ENCODE results near the gene ENPP7.

Gene ENPP7

DNA sequence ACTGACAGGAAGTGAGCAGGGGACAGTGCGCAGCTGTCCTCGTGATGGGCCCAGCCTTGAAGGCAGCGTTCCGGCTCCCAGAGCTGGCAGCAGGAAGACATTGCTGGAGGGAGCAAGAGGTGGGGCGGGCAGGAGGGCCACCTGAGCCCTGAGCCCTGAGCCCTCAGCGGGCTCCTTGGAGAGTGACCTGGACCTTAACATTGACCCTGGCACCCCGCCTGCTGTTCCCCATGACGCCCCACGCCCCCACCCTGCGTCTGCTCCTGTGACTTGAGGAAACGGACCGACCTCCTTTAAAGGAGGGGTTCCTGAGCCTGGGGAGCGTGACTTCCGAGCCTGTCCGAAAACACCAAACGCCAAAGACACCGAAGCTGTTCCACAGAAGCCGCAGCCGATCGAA lies 25.1 kb upstream of the ENPP7 start:
- DNase-seq: no peak

DNA sequence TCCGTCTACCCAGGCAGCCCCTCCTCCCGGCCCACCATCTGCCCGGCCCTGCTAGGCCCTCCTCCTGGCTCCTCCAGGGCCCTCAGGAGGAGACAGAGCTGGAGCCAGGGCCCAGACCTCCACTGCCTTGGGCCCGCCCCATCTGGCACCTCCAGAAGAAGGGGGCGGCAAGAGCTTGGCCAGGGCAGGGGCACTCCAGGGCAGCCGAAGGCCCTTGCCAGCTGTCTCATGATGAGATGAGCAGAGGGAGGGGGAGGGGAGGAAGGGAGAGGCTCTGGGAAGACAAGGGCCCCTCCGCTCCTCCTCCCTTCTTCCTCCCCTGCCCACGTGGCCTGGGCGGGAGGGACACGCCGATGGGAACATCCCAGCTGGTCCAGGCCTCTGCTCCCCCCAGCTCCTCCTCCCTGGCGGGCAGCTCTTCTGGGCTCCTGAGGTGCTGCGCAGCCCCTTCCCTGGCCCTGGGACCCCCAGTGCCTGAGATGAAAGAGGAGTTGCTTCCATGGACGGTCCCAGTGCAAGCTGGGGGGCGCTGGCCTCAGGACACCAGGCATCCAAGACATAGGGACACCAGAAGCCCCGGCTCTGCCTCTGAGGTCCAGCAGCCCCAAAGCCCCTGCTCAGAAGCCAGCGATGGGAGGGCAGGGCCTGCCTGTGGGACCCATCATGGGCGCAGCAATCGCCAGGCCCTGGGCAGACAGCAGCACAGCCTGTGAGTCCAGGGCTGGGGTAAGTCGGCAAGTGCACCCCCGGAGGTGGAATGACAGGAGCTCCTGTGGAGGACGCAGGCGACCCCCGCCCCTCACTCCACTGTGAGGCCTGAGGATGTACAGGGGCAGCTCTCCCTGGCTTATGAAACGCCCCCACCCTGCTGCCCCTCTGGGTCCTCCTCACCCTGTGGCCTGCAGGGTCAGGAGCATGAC lies 23.6 kb upstream of the ENPP7 start:
- no peak for DNase-seq

DNA sequence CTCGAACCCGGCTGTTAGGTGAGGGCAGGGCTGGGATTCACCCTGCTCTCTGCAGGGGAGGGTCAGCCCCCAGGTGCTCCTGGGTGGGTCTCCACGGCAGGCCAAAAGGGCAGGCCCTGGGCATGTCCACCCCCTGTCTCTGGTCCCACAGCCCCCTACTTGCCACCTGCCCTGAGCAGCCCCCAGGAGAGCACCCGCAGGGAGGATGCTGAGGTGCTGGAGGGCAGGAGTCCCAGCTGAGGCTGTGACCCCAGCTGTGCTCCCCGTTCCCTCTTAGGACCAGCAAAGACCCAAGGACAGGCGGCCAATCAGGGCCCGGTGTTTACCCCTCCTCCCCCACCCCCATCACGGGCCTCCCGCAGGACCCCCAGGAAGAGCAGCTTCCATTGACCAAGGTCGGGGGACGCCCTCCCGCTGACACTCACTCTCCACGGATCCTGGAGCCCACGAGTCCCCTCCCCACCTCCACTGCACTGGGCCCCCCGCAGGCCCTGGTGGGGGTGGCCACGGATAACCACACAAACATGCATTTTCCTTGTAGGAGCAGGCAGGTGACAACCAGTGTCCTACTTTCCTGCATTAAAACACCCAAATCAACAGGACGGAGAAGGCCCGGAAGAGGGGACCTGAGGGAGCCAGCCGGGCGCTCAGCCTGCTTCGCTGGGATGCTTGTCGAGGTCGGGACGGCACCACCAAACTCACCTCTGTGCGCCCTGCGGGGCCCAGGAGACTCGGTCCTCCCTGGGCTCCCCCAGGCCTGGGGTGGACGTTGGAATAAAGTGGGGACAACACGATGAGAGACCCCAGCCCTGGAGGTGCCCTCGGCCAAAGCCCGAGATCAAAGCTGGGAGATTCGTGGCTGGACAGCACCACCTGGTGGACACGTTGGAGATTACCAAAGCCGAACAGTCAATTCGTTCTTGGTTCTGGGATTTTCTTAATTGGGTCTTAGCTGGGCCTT lies 22.5 kb upstream of the ENPP7 start:
- peak; percentile 57 for DNase-seq

DNA sequence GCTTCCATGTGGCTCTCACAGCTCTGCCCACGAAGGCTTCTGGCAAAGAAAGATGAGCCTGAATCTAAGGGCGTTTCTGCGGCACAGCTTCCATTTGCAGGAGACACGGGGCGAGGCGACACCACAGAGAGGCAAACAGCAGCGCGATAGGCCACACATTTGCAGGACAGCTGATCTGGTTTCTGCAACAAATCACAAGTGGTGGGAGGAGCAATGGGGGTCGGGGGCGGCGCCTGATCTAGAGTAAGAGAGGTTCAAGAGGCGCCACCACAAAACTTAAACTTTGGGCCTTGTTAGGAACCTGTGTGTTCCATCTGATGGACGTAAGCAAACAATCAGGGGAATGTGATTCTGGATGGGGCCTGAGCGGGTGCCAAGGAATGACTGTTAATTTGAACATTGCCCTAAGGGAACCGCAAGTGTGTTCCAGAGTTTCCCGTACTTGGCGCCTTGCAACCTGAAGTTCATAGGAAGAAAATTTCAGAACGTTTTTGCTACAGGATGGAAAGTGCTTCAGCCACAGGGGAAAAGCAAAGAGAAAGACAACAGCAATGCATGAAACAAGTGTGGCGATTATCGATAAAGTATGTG lies 18.9 kb upstream of the ENPP7 start:
- DNase-seq: no peak

DNA sequence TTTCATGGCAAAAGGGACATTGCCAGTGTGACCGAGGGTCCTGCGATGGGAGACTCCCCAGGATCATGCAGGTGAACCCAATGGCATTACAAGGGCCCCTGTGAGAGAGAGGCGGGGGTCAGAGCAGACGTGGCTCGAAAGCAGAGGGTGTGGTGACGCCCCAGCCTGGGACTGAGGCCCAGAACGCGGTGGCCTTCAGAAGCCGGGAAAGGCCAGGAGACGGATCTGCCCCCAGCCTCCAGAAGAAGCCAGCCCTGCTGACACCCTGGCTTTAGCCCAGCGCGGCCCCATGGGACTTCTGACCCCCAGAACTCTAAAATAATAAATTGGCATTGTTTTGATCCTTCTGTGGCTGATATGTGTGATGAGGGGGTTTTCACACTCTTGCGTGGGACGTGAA lies 17.4 kb upstream of the ENPP7 start:
- DNase-seq: no peak

DNA sequence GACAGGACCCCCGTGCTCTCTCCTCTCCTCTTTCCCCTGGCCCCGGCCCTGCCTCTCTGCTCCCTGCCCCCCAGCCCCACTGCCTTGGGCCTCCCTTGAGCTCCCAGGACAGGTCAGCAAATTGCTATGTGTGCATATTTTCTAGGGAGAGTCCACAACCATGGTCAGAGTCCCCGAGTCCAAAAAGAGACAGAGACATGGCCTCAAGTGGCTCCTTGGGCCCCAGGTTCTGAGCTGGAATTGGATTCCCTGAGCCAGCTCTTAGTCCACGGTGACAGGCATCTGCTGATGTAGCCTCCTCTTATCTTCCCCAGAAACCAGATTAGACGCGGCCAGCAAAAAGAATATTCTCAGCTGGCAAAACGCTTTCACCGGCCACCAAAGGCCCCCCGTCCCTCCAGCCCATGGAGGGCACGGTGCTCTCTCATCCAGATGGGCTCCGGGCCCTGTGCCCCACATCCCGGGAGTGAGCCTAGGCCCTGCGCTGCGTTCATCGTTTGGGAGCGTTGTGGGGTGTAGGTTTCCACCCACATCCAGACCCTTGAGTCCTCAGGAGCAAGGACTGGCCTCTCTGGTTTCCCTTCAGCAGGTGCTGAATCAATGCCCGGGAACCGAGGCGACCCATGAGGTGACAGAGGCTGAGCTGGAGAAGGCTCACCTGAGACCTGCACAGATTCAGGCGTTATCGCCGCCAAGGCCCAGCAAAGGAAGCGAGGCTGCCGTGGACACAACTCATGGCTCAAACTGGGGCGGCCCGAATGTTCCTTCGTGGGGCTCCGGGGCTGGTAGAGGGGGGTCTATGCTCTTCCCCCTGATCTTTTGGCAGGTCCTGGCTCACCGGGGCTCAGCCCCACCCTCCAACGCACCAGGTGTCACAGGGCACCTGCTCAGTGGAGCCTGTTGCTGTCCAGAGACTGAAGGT lies 16.3 kb upstream of the ENPP7 start:
- no peak for DNase-seq

DNA sequence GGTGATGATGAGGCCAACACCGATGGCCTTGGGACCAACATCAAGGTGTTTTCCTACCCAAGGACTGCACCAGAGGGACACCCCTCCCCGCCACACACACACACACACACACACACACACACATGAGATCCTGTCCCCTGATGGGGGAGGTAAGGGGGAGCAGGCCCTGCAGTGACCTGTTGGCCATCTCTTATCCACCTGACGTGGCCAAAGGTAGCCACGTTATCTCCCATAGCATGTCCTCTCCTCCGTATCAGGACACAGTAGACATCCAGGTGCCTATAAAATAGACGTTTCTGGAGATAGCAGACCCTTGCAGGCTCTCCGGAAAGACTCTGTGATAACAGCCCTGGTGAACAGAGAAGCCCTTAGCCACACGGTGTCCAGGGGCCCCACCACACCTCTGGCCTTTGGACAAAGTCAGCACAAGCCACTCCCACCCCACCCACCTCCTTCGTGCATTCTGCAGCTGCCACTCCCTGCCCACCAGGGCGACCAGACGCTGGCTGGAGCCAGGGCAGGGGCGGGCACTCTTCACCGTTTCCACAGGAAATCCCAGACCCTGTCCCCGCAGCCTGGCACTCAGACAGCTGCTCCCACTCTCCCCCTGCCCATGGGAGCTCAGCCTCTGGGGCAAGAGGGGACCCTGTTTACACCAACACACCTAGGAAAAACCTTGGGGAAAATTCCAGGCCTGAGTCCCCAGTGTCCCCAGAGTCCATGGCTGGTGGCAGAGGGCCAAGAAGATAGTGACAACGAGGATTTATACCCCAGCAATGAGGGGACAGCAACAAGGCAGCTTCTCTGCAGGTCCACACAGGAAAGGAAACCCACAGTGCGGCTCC lies 15.4 kb upstream of the ENPP7 start:
- no peak for DNase-seq

DNA sequence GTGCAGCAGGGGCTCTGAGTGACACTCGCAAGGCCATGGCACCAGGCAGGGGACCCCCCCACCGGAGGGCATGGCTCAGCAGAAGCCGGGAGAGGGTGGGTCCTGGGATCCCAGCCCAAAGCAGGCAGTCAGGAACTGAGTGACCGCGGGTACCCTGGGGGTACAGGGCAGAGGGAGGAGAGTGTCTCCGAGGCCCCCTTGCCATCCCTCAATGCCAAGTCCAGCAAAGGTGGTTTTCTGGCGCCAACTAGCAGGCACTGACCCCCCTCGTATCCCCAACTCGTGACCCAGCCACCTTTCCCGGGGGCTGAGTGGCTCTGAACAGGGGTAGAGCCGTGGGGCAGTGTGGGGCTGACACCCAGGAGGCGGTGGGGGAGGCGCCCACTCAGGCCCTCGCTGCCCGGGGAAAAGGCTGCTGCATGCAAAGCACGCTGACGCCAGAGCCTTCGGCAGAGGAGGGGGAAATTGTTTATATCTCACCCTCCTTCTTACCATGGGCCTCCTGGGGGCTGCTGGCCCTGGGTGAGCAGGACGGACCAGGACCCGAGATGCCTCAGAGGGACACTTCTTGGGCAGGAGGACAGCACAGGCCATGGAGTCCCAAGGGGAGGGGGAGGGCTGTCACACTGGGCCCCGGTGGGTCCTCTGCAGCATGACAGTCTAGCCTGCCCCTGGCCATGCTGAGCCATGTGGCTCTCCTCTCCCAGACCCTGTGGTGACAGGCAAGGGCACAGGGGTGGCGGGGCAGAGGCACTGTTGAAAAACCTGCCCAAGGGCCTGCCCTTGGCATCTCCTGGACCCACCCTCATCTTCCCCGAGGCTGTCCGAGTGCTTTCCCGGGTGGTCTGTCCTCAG lies 14.6 kb upstream of the ENPP7 start:
- no peak for DNase-seq

DNA sequence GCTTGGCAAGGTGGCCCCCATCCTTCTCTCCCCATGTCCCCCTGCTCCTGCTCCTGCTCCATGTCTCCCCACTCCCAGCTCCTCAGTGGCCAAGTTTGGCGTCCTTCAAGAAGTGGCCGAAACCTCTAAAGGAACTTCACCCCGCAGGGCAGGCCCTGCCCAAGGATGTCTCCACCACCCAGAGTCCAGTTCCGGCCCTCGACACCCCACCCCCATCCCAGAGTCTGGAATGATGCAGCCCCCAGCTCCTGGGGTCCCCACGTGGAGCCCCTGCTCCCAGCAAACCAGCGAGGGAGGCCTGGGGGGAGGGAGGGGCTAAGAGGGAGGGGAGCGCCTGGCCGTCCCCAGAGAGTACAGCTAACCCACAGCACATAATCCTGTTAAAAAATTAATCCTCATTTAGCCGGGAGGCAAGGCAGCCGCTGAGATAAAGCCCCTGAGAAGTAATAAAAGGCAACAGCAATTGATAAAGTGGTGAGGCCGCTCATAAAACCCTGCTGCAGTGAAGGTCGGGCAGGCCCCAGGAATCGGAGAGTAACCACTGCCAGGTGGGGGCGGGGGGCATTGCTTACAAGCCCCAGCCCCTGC lies 9.9 kb upstream of the ENPP7 start:
- DNase-seq: no peak

DNA sequence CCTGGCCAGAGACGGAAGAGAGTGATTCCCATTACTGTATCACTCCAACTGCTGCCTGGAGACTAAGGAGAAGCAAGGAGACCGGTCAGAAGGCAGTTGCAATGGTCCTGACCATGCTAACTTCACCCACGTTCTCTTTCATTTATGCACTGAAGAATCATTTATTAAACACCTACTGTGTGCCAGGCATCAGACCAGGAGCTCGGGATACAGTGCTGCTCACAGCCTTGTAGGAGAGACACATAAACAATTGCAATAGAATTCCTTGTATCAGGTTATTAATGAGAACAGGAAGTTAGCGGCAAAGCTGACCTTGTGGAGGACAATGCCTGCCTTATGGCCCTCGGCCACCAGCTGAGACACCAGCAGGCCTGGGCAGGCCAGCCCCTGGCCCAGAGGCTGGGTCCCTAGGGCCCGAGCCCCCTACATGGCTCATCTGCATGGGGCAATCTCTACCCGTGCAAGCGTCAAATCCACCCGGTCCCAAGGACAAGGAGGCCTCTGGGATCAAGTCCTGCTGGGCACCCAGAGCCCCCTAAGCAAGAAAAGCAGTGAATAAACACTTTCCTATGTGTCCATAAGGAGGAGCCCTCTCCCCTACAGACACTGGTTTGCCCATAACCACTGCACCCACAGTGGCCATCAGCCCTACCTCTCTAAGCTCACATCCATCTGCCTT lies 8.6 kb upstream of the ENPP7 start:
- no peak for DNase-seq

DNA sequence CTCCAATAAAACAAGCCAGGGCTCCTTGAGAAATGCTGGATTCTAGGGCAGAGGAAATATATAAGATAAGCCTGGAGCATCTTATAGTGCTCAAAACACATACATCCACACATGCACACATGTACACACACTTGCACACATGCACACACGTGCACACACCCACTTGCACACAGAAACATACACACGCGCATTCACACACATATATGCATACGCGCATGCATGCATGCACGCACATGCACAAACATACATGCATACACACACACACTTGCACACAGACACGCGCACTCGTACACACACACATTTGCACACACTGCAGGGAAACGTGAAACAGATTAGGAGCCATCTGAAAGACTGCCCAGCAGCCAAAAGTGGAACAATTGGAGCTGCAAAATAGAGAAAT lies 8.0 kb upstream of the ENPP7 start:
- DNase-seq: no peak

DNA sequence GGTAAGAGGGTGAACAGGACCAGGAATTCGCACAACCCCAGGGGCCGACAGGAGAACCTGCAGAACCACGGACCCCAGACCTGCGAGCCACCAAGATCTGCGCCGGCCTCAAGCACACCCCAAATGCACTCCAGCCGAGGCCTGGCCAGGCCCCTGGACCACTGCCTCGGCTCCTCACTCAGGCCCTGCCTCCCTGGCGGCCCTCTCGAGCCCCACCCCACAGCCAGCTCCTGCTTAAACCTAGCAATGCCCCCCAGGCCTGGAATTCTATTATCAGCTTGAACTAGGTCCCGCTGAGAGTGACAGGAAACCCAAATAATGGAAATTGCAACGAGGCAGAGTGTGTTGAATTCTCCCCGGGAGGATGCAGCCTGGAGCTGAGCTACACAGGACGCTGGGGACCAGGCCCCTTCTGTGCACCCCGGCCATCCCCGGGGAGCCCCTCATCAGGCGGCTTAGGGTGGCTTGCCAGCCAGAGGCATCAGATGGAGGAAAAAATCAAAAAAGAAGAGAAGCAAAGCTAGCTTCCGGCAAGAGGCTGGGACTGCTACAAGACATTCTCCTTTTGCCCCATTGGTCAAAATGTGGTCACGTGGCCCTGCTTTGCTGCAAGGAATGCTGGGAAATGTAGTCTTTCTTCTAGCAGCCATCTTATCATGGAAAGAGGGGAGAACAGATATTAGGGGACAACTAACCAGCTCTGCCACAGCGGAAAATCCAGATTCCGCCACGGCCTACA lies 2.4 kb upstream of the ENPP7 start:
- peak; percentile 94 for DNase-seq

DNA sequence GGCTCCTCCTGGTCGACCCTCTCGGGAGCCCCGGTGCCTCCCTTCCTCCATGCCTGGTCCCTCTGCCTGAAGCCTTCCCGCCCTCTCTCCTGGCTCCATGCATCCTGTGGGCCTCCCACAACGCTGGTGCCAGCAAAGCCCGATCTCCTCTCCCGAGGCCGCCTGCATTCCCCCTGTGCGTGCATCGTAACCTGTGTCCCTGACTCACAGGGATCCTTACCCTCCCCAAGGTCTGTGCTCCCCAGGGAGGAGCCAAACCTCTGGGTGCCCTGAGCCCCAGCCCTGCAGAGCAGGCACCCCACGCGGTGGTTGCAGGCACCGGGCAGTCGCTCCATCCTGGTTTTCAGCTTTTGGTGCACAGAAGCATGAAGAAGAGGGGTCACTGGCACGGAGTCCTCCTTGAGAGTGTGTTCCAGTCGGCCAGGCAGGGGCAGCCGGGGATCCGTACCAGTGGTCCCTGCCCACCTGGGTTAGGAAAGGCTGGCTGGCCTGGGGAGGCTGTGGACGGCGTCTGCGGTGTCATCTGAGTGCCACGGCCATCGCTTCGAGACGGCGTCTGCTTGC lies 1.8 kb upstream of the ENPP7 start:
- DNase-seq: no peak

DNA sequence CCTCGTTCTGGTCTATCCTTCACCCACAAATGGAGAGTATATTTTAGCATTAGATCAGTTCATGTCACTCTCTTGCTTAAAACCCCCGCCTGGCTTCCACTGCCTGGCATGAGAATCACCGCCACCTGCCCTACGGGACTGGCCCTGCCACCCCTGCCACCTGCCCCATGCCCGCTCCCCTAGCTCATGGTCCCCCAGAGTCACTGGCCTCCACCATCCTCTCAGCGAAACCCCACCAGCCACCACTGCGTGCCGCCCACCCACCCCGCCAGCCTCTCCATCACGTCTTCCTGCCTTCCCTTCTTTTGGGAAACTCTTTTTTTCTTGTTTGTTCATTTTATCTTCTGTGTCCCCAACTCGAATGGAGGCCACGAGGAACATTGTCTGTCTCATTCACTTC lies 982 bp upstream of the ENPP7 start:
- DNase-seq: no peak

DNA sequence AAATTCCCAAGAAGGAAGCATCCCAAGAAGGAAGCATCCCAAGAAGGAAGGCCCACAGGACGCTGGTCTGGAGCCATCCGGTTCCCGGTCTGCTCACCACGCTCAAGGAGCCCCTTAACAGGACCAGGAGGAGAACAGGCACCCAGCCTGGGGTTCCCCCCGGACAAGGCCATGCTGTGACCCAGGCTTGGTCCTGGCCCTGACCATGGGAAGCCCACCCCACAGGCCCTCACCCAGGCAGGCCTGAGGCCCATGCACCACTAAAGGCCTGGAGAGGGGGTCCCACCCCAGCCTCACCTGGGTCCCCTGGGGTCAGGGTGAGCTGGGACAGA lies 340 bp upstream of the ENPP7 start:
- DNase-seq: no peak

DNA sequence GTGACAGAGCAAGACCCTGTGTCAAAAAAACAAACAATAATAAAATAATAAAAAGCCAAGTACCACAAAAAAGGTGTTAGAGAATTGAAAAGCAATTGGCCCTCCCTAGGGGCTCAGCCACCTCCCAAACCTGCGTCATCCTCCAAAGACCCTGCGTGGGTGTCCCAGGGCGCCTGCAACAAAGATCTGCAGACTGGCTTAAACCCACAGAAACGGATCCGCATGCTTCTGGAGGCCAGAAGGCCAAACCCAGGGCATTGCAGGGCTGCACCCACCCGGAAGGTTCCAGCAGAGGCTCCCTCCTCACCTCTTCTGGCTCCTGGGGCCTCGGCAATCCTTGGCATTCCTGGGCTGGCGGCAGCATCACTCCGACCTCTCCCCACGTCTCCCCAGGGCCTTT lies 1.5 kb downstream of the ENPP7 start:
- DNase-seq: no peak

DNA sequence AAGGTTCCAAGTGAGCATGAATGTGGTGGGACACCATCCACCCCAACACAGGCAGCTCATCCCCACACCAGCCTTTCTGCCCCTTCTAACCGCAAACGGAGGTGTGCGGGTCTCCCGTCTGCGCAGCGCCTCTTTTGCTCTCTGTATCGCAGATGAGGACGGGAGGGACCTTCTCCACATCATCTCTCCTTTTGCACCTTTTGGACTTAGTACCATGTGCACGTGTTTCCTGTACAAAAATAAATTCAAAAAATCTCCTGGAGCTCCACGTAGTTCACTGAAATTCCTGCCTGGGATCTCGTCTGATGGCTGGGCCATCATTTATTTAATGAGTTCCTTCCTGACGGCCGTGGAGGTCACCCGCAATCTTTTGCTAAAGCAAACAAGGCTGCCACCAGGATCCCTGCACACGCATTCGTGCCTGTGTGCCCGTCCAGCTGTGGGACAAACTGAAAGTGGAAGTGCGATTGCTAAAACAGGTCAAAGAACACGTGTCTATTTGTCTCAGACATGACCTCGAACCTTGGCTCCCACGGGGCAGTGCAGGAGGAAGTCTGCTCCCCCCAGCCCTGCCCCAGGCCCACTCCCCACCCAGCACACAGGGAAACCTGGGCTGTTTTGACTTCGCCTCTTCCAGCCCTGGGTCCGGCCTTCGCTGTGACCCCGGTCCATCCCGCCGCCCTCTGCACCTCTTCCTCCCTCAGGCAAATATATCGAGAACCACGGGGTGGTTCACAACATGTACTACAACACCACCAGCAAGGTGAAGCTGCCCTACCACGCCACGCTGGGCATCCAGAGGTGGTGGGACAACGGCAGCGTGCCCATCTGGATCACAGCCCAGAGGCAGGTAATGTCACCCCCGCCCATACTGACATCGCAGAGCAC lies 2.3 kb downstream of the ENPP7 start:
- peak; percentile 56 for DNase-seq

Data from CD4-positive, alpha-beta T cell treated with Interleukin-21 for 1 hour (primary cell).